Kidney tubule cell (primary cell): Measurements from ENCODE around the gene SLC34A1.
"Not testable (repeated sequence)": the region's sequence is repeated elsewhere in the genome, so short reads cannot be mapped to it uniquely, and the experiment has no call there.

ENCODE experiments used
- DNase-seq: peaks from one replicate; pipeline ENCODE4 v3.0.0-alpha.2; 2018; ENCODE audit warnings: low spot score

Gene SLC34A1, protein sequence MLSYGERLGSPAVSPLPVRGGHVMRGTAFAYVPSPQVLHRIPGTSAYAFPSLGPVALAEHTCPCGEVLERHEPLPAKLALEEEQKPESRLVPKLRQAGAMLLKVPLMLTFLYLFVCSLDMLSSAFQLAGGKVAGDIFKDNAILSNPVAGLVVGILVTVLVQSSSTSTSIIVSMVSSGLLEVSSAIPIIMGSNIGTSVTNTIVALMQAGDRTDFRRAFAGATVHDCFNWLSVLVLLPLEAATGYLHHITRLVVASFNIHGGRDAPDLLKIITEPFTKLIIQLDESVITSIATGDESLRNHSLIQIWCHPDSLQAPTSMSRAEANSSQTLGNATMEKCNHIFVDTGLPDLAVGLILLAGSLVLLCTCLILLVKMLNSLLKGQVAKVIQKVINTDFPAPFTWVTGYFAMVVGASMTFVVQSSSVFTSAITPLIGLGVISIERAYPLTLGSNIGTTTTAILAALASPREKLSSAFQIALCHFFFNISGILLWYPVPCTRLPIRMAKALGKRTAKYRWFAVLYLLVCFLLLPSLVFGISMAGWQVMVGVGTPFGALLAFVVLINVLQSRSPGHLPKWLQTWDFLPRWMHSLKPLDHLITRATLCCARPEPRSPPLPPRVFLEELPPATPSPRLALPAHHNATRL

DNA sequence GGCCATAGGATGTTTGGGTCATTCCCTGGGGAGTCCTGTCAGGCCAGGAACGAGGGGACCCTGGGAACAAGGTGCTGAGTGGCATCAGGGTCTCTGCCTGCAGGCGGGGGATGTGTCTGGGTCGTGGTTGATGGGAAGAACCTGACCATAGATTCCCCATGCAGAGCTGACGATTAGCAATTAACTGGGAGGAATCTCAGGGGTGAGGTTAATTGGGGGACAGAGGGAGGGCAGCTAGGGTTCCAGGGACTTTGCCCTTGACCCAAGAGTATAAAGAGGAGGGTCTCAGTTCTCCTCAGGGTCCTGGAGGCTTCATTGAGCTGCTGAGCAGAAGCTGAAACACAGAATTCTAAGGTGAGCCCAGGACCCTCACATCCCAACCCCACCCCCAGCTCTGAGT is at the start of gene SLC34A1:
TSS of gene SLC34A1 (plus strand) at position 301 of the 400 bp plus-strand sequence. CDS start 1,308 bp downstream, outside the sequence.
- DNase-seq, result no peak

DNA sequence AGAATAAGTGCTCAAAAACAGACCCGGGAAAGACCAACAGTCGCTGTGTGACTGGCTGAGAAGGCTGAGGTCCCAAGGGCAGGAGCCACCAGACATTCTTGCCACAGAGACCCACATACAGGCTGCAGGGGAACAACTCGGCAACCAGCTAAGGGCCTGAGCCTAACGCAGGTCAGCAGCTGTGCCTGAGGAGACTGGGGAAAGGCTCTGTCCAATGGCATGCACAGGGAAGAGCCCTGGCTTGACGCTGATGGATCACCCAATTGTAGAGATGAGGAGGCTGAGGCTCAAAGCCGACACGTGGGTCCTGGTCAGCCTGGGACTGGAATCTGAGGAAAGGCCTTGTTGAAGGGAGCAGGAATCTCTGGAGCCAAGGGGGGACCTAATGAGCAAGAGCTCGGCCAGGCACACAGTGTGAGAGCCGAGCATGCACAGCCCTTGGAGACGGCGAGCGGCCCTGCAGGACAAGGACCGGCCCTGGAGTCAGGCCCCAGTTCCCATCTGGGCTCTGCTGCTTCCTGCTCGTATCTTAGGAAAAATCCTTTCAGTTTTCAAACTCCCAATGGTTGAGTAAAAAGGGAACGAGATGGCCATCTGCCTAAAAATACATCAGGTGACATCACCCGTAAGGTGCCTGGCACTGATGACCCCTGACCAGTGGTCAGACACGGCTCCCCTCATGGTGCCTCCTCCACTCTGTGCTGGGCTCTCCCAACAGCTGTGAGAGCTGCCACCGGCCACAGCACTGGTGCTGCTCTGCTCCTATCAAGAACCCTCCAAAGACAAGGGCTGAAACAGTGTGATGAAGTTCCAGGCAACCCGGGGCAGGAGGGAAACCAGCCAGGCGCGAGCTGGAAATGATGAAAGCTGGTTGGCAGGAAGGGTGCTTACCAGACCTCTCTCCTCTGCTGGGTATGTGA is 49.2 kb upstream of the SLC34A1 start:
- DNase-seq, result no peak

DNA sequence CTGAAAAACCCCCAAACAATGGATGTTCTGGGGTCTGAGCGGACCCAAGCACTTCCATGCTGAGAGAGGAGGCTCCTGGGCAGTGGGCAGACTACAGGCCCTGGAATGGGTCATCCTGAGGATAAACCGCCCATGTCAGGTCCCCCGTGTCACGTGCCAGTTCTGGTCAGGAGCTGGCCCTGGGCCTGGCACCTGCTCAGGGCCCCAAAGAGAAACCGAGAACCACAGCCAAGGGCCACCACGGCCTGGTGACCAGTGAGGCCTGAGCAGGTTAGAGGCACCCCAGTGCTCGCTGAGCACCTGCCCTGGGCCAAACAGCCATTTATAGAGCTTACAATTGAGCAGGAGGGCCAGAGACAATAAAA is 48.6 kb upstream of the SLC34A1 start:
- no peak for DNase-seq

DNA sequence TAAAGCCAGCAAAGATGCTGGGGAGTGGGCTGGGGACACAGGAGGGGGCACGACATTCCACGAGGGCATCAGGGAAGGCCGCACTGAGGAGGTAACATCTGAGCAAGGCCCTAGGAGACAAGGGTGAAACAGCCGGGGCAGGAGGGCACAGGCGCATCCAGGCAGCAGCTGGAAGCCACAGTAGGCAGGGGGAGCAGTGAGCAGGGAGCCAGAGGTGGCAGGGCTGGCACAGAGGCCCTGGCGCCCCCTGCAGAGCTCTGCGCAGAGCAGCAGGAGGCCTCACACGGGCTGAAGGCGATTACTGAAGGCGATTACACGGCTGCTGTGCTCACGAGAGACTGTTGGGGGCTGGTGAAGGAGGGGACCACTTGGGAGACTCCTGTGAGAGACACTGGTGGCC is 48.1 kb upstream of the SLC34A1 start:
- DNase-seq, result peak; percentile 60

DNA sequence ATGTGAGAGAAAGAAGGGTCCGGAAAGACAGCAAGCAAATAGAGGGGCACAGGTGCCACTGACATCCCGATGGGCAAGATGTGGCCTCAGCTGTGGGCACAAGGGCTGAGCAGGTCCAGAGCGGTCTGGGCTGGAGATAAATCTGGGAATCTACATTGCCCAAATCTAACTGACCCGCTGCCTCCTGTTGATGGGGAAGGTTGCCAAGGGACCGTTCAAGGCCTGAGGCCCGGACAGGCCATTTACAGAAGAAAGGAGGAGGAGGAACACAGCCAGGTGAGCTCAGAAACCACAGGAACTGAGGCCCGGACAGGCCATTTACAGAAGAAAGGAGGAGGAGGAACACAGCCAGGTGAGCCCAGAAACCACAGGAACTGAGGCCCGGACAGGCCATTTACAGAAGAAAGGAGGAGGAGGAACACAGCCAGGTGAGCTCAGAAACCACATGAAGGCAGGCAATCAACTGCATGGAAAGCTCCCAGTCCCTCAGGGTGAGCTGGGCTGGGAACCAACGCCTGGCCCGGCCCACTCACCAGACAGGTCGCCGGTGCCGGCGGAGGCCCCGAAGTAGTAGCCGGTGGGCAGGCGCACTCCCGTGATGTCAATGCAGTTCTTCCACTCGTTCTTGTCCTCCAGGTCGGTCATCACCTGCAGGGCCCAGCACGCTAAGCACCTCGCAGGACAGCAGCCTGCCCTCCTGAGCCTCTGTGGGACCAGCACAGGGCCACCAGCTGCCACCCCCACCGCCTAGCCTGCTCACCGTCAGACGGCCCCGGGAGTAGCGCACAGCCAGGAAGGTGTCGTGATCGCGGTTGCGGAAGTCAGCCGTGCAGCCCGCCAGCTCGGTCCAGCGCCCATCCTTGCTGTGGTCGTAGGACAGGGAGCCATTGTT is 47.4 kb upstream of the SLC34A1 start:
- DNase-seq, result no peak

DNA sequence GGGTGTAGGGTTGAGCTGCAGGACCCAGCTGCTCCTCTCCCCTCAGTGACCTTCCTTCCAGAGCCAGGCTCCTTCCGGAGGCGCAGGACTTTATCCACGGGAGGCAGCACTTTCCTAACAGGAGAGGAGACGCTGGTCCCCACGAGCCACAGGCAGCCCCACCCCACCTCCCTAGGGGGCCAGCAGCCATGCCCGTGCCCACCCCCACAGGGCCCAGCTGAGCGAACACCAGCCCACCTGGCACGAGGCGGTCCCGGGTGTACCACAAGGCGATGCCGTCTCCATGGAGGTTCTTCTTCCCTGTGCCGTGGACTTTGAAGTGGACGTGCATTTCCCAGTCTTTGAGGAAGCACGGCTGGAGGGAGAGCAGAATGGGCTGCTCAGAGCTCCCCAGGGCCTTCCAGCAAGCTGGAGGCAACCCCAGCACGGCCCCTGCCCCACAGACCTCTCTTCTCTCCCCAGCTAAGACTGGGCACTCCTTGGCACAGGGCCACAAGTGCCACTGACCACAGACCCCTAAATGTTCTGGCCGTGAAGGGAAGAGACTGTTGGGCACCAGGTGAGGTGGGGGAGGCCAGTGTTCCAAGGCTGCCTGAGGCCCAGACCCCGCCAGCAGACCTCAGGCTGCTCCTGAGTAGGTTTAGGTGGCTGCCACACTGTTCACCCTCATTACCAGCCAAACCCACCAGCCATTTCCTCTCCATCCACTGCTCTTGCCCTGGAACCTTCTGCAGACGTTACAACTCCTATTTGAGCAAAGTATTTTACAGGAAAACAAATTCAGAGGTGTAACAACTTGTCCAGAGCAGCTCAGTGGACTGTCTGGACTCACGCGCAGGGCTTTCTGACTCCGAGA is 45.8 kb upstream of the SLC34A1 start:
- no peak for DNase-seq

DNA sequence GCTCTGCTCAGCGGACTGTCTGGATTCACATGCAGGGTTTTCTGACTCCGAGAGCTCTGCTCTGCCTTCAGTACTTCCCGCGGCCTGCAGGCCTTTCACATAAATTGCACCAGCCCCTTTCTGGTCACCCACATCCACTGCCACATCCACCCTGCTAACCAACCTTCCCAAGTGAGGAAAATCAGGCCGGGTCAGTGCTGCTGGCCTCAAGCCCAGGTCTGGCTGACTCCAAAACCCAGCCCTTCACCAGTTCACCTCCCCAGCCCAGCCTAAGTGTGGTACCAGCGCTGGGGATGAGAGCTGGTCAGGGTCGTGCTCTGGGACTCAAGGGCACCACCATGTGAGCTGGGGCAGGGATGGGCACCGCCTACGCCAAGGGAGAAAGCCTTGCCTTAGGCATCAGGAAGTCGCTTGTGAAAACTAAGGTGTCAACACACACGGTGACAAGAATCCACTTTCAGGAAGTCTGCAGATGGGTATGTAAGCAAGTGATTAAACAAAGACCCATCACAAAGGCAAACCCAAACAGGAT is 45.1 kb upstream of the SLC34A1 start:
- DNase-seq, result peak; percentile 14

DNA sequence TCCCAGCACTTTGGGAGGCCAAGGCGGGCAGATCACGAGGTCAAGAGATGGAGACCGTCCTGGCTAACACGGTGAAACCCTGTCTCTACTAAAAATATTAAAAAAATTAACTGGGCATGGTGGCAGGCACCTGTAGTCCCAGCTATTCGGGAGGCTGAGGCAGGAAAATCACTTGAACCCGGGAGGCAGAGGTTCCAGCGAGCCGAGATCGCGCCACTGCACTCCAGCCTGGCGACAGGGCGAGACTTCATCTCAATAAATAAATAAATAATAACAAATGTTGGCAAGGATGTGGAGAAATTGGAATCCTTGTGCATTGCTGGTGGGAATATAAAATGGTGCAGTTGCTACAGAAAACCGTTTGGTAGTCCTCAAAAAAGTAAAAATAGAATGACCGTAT is 41.2 kb upstream of the SLC34A1 start:
- not testable (repeated sequence) for DNase-seq

DNA sequence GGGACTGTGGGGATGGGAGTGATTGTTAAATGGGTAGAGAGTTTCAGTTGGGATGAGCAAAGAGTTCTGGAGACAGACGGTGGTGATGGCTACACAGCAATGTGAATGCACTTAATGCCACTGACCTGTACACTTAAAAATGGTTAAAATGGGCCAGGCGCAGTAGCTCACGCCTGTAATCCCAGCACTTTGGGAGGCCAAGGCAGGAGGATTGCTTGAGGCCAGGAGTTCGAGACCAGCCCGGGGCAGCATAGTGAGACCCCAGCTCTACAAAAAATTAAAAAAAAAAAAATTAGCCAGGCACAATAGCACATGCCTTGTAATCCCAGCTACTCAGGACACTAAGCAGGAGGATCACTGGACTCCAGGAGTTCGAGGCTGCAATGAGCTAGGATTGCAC is 40.5 kb upstream of the SLC34A1 start:
- no peak for DNase-seq

DNA sequence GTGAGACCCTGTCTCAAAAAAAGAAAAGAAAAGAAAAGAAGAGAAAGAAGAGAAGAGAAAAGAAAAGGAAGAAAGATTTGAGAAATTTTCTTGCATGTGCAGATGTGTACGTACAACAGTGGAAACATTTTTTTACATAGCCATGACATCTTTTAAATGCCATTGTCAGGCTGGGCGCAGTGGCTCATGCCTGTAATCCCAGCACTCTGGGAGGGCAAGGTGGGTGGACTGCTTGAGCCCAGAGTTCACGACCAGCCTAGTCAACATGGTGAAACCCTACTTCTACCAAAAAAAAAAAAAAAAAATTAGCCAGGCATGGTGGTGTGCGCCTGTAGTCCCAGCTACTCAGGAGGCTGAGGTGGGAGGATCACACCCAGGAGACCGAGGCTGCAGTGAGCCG is 39.3 kb upstream of the SLC34A1 start:
- DNase-seq, result no peak

DNA sequence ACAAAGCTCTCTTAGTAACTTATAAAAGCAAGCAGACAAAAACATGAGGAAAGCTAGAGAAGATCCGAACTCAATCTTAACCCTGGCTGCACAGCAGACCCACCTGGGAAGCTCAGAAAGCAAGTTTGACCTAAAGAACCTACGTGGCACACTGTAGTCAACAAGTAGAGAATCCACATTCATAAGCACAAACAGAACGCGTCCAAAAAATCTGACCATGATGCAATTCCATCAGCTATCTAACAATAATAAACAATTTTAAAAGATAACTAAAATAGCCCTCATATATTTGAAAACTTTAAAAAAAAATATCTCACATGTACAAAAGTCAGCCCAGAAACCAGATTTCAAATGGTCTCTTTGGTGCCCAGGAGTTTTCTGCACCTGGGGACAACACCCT is 37.4 kb upstream of the SLC34A1 start:
- DNase-seq, result no peak

DNA sequence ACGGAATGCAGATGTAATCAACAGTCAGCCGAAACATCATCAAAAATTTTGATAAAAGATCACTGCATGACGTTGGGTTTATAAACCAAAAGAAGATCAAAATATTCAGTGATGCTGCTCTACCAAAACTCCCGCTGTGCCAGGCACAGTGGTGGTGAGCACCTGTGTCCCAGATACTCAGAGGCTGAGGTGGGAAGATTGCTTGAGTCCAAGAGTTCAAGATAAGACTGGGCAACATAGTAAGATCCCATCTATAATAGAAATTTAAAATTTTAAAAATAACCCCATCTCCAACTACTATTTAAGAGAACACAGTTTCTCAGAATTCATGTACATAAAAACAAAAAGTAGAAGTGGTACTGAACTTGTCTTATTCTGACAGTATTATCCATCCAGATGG is 36.5 kb upstream of the SLC34A1 start:
- DNase-seq, result no peak

DNA sequence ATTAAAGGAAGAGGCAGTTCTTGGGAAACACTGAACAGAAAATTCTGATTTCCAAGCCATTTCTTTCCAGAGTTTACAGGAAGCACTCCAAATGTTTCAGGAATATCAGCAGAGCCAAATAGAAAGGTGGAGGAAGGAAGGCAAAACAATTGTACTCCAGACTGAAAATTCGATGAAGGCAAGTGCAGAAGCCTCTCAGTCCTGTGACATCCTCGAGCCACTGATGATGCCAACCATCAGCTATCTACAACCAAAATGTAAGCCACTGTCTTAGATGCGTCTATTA is 34.9 kb upstream of the SLC34A1 start:
- no peak for DNase-seq

DNA sequence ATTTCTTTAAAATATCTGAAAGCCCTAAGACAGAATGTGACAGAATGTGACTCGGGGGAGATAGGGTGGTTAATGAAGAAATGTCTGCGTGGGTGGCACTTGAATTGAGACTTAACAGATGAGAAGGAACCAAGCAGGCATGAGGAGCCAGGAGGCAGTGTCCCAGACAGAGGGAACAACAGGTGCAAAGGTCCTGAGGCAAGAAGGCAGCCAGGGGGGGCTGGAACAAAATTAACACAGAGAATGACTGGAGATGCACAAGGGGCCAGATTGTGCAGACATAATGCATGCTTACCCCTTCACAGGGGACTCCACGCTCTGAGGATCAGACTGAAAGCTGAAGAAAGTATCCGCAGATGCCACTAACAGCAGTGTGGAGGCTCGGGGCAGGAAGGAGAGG is 34.5 kb upstream of the SLC34A1 start:
- no peak for DNase-seq

DNA sequence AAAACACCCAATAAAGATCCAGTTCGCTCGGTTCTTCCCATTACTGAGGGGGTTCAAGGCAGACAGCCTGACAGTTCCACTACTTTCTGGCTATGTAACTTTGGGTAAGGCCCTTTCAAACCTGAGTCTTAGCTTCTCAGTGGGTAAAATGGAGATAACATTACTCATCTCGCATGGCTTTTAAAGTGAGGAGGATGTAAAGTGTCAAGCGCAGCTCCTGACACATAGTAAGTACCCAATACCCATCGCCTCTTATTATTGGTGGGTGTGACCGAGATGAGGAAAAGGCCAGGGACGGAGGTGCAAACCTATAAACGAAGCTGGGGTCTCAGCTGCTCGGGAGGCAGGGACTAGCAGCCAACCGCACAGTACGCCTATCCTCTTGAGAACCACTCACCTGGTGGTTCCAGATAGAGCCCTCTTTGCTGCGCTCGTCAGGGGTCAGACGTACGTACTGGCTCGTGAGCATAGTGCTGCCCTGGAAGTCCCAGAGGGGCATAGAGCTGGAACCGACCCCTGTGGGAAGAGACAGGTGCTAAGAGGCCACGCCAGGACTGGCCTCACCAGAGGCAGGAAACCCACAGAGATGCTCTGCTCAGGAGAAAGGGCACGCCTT is 33.4 kb upstream of the SLC34A1 start:
- peak; percentile 6 for DNase-seq

DNA sequence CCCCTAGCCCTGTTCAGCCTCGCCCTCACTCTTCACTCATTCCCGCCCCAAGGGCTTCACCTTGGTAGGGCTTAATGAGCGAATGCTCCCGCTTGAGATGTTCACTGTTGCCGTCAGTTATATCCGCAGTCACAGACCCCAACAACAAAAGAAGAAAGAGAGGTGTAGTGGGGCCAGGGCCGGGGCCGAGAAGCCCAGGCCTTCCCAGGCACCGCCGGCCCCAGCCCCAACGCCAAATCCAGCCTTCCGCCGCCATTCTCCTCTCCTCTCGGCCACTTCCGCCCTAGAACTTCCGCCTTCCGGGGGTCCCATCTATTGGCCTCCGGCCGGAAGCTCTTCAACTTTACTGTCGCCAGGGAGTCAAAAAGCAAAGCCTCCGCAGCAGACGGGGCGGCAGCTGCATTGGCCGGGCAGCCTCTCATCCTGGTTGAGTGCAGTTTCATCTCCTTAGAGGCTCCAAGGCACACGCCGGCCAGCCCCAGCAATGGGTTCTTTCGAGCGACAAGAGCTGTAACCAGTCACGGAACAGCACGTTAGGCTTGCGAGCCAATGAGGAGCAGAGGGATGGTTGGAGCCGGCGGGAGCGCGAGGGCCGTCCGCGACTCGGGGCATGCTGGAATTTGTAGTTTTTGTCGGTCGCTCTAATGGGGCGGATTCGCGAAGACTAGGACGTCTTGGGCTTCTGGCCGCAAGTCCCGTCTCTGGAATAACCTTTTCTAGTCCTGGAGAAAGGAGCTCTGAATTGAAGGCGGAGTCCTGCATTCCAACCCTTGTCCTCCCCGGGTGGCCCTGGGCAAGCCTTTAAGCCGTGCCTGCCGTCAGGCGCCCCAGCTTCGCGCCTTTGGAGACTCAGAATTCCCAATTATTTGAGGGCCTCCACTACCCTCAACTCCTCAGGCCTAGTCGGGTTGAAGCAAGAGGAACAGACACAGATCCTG is 32.6 kb upstream of the SLC34A1 start, which contains the start of gene LMAN2:
TSS of gene LMAN2 (minus strand) at position 277 of the 938 bp plus-strand sequence. CDS start at position 256, 21 bp downstream.
- peak; percentile 95 for DNase-seq

DNA sequence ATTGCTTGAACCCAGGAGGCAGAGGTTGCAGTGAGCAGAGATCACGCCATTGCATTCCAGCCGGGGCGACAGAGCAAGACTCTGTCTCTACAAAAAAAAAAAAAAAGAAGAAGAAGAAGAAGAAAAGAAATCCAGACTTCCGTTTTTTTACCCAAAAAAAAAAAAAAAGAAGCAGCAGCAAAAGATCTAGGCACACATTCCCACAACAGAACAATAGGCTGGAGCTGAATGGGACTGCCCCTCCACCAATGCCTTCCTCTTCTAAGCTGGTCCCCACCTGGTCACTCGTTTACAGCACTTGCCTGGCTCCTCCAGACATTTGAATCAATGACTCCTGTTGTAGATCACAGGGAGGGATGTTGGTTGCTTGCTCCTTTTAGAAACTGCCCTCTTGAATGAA is 31.1 kb upstream of the SLC34A1 start:
- DNase-seq, result no peak

DNA sequence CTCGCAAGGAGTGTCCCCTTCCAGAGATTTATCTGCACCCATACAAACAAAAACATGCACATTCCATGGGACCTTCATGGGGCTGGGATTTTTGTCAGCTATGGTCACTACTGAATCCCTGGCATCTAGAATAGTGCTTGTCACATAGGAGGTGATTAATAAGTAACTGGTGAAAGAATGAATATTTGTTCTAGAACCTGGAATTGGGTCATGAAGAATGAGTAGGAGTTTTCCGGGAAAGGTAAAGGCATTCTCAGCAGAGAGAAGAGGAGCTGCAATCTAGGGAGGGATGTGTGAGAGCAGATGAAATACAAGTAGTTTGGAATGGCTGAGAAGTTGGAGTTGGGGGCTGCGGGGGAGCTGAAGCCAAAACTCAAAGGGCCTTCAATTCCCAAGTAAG is 30.0 kb upstream of the SLC34A1 start:
- peak; percentile 9 for DNase-seq

DNA sequence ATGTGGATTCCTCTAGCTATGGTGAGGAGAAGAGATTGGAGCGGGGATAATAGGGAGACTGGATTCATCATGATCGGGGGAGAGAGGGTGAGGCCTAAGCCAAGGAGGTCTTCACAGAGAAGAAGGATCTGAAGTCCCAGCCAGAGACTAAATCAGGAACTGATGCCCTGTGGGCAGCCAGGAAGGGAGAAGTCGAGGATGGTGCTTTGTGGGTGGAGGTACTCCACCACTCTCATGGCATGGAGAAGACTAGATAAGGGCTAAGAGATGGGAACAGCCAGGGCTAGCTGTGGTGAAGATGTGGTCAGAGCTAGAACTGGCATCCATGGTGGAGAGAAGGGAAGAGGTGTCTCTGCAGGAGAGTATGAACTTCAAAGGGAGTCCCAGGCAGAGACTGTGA is 29.5 kb upstream of the SLC34A1 start:
- no peak for DNase-seq
